Measurements from ENCODE around the gene CMIP.

CMIP gene

GRCh38 chr16:81448154-81449131 lies 3.8 kb downstream of the CMIP start:
- no peak for TF ChIP-seq CTCF (IDR thresholded peaks at IDR 0.05; ENCODE audit: insufficient read depth, low read depth, low read length, missing control alignments)
- no peak for DNase-seq (ENCODE audit: low read depth)
- H3K4me3 ChIP-seq (ENCODE audit: low read depth, low read length), result no peak overlapping the region

- DNase-seq (ENCODE audit: low read depth), result no peak
- TF ChIP-seq CTCF (IDR thresholded peaks at IDR 0.05; ENCODE audit: insufficient read depth, low read depth, low read length, missing control alignments), result no peak
- no peak overlapping the region for H3K4me3 ChIP-seq (ENCODE audit: low read depth, low read length)
Observed at GRCh38 chr16:81449241-81449640, 4.6 kb downstream of the CMIP start.

- TF ChIP-seq CTCF (IDR thresholded peaks at IDR 0.05; ENCODE audit: insufficient read depth, low read depth, low read length, missing control alignments), result no peak
- no peak for DNase-seq (ENCODE audit: low read depth)
- no peak overlapping the region for H3K4me3 ChIP-seq (ENCODE audit: low read depth, low read length)
Observed at GRCh38 chr16:81449899-81450608, 5.4 kb downstream of the CMIP start.

- DNase-seq (ENCODE audit: low read depth), result no peak
- TF ChIP-seq CTCF (IDR thresholded peaks at IDR 0.05; ENCODE audit: insufficient read depth, low read depth, low read length, missing control alignments), result no peak
- H3K4me3 ChIP-seq (ENCODE audit: low read depth, low read length), result no peak overlapping the region
Observed at GRCh38 chr16:81450783-81451491, 6.3 kb downstream of the CMIP start.

- TF ChIP-seq CTCF (IDR thresholded peaks at IDR 0.05; ENCODE audit: insufficient read depth, low read depth, low read length, missing control alignments), result no peak
- H3K4me3 ChIP-seq (ENCODE audit: low read depth, low read length), result no peak overlapping the region
- no peak for DNase-seq (ENCODE audit: low read depth)
Observed at GRCh38 chr16:81451753-81452680, 7.4 kb downstream of the CMIP start.

Measured in GM12865 (cell line).